Suppressor macrophage treated with lipopolysaccharide for 4 hours (primary cell): ENCODE results near the gene IGSF23.

Experiments used
- DNase-seq: peaks from one replicate; pipeline ENCODE4 v3.0.0-alpha.2; 2020

IGSF23 gene, protein sequence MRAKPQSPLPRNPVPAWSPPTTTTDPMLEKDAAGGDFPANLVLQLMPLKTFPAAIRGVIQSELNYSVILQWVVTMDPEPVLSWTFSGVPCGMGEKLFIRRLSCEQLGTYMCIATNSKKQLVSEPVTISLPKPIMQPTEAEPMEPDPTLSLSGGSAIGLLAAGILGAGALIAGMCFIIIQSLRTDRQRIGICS

DNA sequence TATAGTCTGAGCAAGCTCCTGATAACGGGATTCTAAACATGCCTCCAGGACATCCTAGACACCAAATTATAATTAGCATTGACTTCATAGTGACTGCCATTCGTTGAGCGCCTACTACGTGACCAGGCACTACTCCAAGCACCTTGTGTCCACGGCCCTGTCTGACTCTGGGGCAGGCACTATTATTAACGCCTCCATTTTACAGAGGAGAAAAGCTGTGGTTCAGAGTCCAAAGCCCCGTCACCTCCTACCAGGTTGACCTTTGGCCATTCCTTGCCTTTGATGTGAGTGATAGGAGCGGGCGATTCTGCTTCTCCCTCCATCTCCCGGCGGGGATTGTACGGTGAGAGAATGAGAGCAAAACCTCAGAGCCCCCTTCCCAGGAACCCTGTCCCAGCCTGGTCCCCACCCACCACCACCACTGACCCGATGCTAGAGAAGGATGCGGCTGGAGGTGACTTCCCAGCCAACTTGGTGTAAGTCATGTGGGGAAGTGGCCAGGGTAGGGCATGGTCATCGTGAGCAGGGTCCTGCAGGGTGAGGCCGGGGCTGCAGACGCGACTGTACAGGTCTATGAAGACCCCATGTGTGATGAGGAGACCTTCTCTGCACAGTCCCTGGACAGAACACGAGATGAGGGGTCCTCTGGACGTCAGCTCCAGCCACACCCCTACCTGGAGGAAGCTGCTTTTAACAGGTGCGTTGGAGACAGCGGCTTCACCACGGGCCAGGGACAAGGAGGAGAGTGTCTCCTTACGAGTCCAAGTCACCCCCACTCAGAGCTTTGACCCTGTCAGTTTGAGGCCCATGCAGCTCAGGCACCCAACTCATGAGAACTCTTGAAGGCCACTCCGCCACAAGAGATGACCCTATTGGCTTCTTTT is at the start of gene IGSF23:
IGSF23 (plus strand) TSS at position 269 of the 884 bp plus-strand sequence; CDS start at position 352, 83 bp downstream.
- no peak for DNase-seq

DNA sequence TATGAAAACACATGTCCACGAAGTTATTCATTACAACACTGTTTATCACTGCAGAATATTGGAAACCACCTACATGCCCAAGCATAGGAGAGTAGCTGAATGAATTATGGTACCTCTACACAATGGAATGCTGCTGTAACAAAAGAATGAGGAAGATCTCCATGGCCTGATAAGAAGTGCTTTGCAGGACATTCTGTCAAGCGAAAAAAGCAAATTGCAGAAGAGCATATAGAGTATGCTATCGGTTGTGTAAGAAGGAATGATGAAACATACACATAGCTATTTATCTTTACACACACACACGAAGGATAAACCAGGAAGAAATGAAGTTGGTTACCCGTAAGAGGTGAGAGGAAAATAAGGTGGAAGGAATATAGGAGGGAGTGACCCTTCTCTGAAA is 46.4 kb upstream of the IGSF23 start:
- DNase-seq: no peak

- DNase-seq: no peak
Observed at GRCh38 chr19:44567745-44568144, 45.6 kb upstream of the IGSF23 start.

GRCh38 chr19:44570603-44570983 is 42.8 kb upstream of the IGSF23 start:
- no peak for DNase-seq

- peak; percentile 93 for DNase-seq
Observed at GRCh38 chr19:44570984-44571684, 42.2 kb upstream of the IGSF23 start.

- DNase-seq: no peak
Observed at GRCh38 chr19:44571830-44572580, 41.4 kb upstream of the IGSF23 start.

GRCh38 chr19:44572581-44572900 is 40.8 kb upstream of the IGSF23 start:
- no peak for DNase-seq

GRCh38 chr19:44573183-44573582 is 40.2 kb upstream of the IGSF23 start:
- no peak for DNase-seq

- DNase-seq: no peak
Observed at GRCh38 chr19:44573627-44574026, 39.7 kb upstream of the IGSF23 start.

- no peak for DNase-seq
Observed at GRCh38 chr19:44574186-44574950, 39.0 kb upstream of the IGSF23 start.

DNA sequence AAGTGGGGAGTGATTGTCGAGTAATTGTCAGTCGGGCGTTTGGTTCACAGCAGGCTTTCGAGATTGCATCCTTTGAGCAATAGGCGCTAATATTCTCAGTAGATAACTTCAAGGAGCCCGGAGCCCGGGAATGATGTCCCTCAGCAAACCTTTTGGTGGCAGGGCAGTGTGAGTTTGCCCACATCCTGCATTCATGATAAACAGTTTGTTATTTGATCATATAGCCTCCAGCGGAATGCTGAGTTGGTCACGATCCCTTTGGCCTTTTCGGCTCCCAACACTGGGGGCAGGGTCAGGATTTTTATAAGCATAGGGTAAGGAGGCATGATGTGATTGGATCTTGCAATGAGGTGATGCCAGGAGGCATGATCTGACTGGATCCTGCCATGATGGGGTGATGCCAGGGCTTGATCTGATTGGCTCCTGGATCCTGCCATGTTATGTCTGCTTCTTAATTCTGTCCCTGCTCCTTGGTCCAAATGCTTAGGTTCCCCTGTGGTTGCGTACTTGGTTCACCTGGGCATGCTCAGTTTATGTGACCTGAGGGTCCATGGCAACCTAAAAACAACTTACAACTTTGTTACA is 38.2 kb upstream of the IGSF23 start:
- no peak for DNase-seq

- DNase-seq: no peak
Observed at GRCh38 chr19:44576843-44577565, 36.4 kb upstream of the IGSF23 start.

GRCh38 chr19:44577566-44577874 is 35.8 kb upstream of the IGSF23 start:
- DNase-seq: no peak

- no peak for DNase-seq
Observed at GRCh38 chr19:44579663-44580365, 33.5 kb upstream of the IGSF23 start.

DNA sequence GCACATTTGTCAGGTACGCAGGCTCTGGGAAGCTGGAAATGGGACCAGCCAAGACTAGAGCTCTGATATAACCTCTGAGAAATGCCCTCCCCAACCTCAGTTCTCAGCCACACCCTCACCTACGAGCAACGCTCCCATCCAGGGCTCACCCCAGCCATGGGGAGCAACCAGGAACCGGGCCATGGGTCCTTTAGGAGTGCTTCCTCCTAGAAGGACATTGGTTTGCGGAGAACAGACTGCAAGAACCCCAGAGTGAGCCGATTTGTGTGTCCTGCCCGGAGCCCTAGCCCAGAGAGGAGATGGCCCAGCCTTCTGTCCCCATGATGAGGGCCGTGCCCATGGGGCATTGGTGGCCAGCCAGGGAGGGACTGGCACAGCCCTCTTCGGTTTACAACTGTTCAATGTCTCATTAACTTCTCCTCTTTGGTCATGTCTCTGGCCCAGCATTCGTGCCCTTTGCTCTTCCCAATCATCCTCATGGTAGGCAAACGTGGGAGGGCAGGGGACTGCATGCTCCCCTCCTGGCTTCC is 32.9 kb upstream of the IGSF23 start:
- DNase-seq: no peak

DNA sequence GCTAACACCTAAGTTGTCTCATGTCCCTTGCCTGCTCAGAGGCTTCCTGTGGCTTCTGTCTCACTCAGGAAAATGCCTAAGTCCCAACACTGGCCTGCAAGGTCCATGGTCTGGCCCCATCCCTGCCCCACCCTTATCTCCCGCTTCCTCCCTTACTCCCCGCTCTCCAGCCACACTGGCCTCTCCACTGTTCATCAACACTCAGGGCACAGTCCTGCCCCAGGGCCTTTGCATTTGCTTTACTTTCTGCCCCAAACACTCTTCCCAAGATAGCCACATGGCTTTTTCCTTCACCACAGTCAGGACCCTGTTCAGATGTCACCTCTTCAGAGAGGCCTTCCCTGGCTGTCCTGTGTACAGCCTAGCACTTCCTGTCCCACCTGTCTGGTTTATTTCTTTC is 32.1 kb upstream of the IGSF23 start:
- DNase-seq: no peak

GRCh38 chr19:44582581-44583265 is 30.6 kb upstream of the IGSF23 start:
- DNase-seq: no peak

DNA sequence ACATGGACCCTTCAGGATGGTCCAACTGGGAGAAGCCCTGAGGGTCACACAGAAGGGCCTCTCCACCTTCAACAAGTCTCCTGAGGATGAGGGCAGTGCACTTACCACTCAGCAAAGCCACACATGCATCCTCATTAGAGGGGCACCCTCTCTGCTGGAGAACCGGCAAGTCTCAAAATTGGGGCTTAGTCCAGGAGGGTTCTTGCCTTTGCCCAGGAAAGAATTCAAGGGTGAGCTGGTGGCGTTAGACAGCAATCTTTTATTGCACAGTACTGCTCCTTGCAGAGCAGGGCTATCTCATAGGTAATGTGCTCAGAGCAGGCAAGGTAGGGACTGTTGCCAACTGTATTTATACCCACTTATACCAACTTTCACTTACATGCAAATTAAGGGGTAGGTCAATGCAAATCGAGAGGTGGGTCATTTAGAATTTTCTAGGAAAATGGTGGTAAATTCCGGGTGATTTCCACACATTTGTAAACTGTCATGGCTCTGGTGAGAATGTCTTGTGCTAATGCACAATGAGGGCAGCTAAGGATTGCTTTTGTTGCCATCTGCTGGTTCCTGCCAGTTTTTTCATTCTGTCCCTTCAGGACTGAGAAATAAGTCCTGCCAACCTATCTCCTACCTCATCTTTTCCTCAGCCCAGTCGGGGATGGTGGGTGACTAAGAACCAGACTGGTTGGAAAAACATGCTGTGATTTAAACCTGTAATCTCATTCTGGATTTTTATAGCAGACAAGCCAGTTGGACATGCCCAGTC is 27.8 kb upstream of the IGSF23 start:
- DNase-seq: no peak
